Effector memory CD4-positive, alpha-beta T cell (primary cell): ENCODE data around the gene MAP2K7.
"Not testable (repeated sequence)": the region's sequence is repeated elsewhere in the genome, so short reads cannot be mapped to it uniquely, and the experiment has no call there.

Experiments
- DNase-seq, 3 donors: peaks; one replicate each; pipeline ENCODE4 v3.0.0-alpha.2; 2020
- H3K27ac ChIP-seq: 2 replicates; pipeline ENCODE4 v1.7.0; 2013; ENCODE audit warnings: mild to moderate bottlenecking, low read length, moderate library complexity; ENCODE audit not compliant: insufficient read depth, poor library complexity, severe bottlenecking
- H3K27me3 ChIP-seq: replicated peaks from 2 replicates; pipeline ENCODE4 v1.7.0; 2013; ENCODE audit warnings: mild to moderate bottlenecking, low read length; ENCODE audit not compliant: insufficient read depth, control insufficient read depth, poor library complexity, severe bottlenecking
- H3K36me3 ChIP-seq: 2 replicates; pipeline ENCODE4 v1.7.0; 2013; ENCODE audit warnings: mild to moderate bottlenecking, low read length, moderate library complexity; ENCODE audit not compliant: control insufficient read depth, insufficient read depth
- H3K4me1 ChIP-seq: 2 replicates; pipeline ENCODE4 v1.7.0; 2013; ENCODE audit warnings: low read length, mild to moderate bottlenecking; ENCODE audit not compliant: control insufficient read depth, insufficient read depth, poor library complexity, severe bottlenecking
- H3K4me3 ChIP-seq: 2 replicates; pipeline ENCODE4 v1.7.0; 2013; ENCODE audit warnings: low read length, low read depth, mild to moderate bottlenecking; ENCODE audit not compliant: insufficient read depth, poor library complexity, severe bottlenecking
- H3K9me3 ChIP-seq: 2 replicates; pipeline ENCODE4 v1.7.0; 2013; ENCODE audit warnings: mild to moderate bottlenecking, low read length, moderate library complexity; ENCODE audit not compliant: control insufficient read depth

MAP2K7 gene

DNA sequence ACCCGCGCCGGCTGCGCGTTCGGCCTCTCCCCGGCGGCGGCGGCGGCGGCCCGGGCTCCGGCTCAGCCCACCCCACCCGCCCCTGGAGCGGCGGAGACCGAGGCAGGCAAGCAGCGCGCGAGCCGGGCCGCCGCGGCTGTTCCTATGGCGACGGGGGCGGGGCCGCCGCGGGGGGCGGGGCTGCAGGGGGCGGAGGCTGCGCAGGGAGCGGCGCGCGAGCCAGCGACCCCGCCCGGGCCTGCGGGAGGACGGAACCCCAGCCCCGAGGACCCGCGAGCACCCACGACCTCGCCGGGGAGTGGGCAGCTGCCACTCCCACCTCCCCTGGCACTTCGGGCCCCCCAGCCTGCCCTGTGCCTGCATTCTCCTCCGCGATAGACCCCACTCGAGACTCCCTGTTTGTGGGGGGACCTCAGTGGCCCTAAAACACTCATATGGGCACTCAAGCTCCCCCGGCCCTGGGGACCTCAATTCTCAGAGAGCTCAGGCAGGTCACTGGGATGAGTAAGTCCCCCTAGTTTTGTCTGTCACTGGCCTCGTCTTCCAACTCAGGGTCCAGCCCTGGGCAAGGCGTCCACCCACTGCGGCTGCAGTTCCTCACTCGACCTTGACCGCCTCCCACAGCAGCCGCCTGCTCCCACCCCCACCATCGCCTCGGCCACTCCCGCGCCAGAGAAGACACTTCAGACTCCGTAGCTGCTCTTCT is 22.5 kb downstream of the MAP2K7 start, which contains the start of gene CTXN1:
Gene CTXN1, minus strand, starts transcription at position 115 of the 706 bp plus-strand sequence. CDS start 597 bp downstream, outside the sequence.
- Histone ChIP-seq H3K36me3 (peaks cover 23% of the 10 kb centered on the region), H3K4me3 (peak within 1 kb of the TSS; percentile 35), H3K4me1 (peaks cover 24% of the 10 kb centered on the region), H3K27ac (no peak within 1 kb of the TSS), H3K27me3 (no peaks in the 10 kb centered on the region), H3K9me3 (no peaks in the 10 kb centered on the region)
- DNase-seq: peak; percentile 66 to 71 (median 70)

GRCh38 chr19:7926727-7927604 is 23.3 kb downstream of the MAP2K7 start:
- H3K27ac ChIP-seq: no peak overlapping the region
- H3K4me1 ChIP-seq: peaks cover 16% of the 10 kb centered on the region
- H3K36me3 ChIP-seq: peaks cover 30% of the 10 kb centered on the region
- DNase-seq: no peak
- H3K9me3 ChIP-seq: no peaks in the 10 kb centered on the region
- no peaks in the 10 kb centered on the region for H3K27me3 ChIP-seq
- H3K4me3 ChIP-seq: no peak overlapping the region

GRCh38 chr19:7927605-7928333 is 24.1 kb downstream of the MAP2K7 start:
- Histone ChIP-seq H3K4me3 (no peak overlapping the region), H3K27ac (no peak overlapping the region), H3K27me3 (no peaks in the 10 kb centered on the region), H3K9me3 (no peaks in the 10 kb centered on the region), H3K4me1 (peaks cover 15% of the 10 kb centered on the region), H3K36me3 (peaks cover 30% of the 10 kb centered on the region)
- no peak for DNase-seq

GRCh38 chr19:7928334-7928706 is 24.6 kb downstream of the MAP2K7 start:
- Histone ChIP-seq H3K27ac (no peak overlapping the region), H3K4me1 (peaks cover 15% of the 10 kb centered on the region), H3K36me3 (peaks cover 30% of the 10 kb centered on the region), H3K4me3 (no peak overlapping the region), H3K9me3 (no peaks in the 10 kb centered on the region), H3K27me3 (no peaks in the 10 kb centered on the region)
- no peak for DNase-seq

- peaks cover 15% of the 10 kb centered on the region for H3K4me1 ChIP-seq
- H3K27me3 ChIP-seq: no peaks in the 10 kb centered on the region
- no peaks in the 10 kb centered on the region for H3K9me3 ChIP-seq
- DNase-seq: peak; percentile 67 to 70 (median 69)
- H3K27ac ChIP-seq: peak overlapping the region; percentile 21
- peaks cover 36% of the 10 kb centered on the region for H3K36me3 ChIP-seq
- no peak overlapping the region for H3K4me3 ChIP-seq
Observed at GRCh38 chr19:7928741-7929701, 25.3 kb downstream of the MAP2K7 start.

GRCh38 chr19:7930030-7930429 is 26.4 kb downstream of the MAP2K7 start:
- H3K9me3 ChIP-seq, DNase-seq, H3K27ac ChIP-seq, H3K4me3 ChIP-seq, H3K27me3 ChIP-seq: not testable (repeated sequence)
- Histone ChIP-seq H3K4me1 (peaks cover 10% of the 10 kb centered on the region), H3K36me3 (peaks cover 46% of the 10 kb centered on the region)

DNA sequence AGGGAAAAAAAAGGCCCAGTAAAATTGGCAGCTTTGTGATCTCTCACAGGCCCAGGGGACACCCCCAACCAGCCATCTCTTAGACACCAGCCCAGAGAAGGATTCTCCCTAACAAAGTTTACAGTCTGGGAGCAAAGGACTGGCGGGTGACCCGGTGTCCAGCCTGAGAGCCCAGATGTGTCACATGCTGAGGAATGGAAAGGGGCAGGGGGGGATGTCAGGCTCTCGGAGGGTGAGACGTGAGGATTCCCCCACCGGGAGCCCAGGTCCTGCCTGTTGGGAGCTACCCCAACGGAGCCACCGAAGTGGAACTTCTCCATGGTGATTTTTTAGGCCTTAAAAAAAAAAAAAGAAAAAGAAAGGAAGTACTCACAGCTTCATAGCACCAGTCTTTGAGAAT is 27.1 kb downstream of the MAP2K7 start:
- peaks cover 54% of the 10 kb centered on the region for H3K36me3 ChIP-seq
- no peak overlapping the region for H3K4me3 ChIP-seq
- H3K9me3 ChIP-seq: no peaks in the 10 kb centered on the region
- peaks cover 4% of the 10 kb centered on the region for H3K4me1 ChIP-seq
- H3K27me3 ChIP-seq: no peaks in the 10 kb centered on the region
- no peak for DNase-seq
- no peak overlapping the region for H3K27ac ChIP-seq

GRCh38 chr19:7931221-7932061 is 27.8 kb downstream of the MAP2K7 start:
- no peak for DNase-seq
- Histone ChIP-seq H3K27me3 (no peaks in the 10 kb centered on the region), H3K27ac (no peak overlapping the region), H3K4me1 (peaks cover 1% of the 10 kb centered on the region), H3K4me3 (no peak overlapping the region), H3K9me3 (no peaks in the 10 kb centered on the region), H3K36me3 (peaks cover 60% of the 10 kb centered on the region)
